ENCODE results near the gene SUN3.
"Not testable (repeated sequence)": the region's sequence is repeated elsewhere in the genome, so short reads cannot be mapped to it uniquely, and the experiment has no call there.

Gene SUN3

GRCh38 chr7:48025624-48026023 is 3.3 kb downstream of the SUN3 start:
- DNase-seq (ENCODE audit: low spot score): no peak

GRCh38 chr7:48017674-48018073 is 11.2 kb downstream of the SUN3 start:
- no peak for DNase-seq (ENCODE audit: low spot score)

- DNase-seq (ENCODE audit: low spot score): no peak
These were observed 12.3 kb downstream of the SUN3 start for GRCh38 chr7:48016641-48017040.

- DNase-seq (ENCODE audit: low spot score): no peak
These were observed 17.0 kb downstream of the SUN3 start for GRCh38 chr7:48011951-48012350.

DNA sequence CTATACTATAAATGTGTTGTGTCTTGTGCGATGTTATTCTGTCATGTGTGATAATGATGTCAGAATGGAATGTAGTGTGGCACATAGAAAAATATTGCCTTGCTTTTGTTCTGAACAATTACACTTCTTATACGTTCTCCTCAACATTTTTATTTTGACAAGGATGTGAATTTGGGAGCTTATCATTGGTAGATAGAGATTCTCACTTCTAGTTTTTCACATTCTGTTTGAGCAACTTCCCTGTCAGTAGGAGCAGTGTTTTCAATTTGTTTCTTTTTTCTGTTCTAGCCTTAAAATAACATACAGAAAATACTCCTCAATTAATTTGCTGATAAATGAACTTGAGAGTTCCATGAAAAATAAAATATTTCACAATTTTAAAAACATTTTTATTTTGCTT is 17.6 kb downstream of the SUN3 start:
- no peak for DNase-seq (ENCODE audit: low spot score)

DNA sequence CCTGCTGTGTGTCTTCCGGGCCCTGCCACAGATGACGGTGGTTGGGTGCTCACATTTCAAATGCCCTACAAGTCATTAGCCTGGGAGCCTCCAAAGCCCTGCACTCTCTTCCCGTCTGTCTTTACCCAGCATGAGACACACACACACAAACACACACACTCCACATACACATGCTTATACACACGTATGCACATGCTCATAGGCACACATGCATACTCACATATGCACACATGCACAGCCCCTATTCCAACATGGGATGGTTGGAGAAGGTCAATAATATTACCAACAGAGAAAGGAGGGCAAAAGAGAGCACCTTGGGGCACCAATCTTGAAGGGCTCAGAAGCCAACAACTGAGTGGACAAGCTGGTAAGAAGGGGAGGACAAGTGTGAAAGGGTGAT is 19.0 kb downstream of the SUN3 start:
- DNase-seq (ENCODE audit: low spot score): no peak

DNA sequence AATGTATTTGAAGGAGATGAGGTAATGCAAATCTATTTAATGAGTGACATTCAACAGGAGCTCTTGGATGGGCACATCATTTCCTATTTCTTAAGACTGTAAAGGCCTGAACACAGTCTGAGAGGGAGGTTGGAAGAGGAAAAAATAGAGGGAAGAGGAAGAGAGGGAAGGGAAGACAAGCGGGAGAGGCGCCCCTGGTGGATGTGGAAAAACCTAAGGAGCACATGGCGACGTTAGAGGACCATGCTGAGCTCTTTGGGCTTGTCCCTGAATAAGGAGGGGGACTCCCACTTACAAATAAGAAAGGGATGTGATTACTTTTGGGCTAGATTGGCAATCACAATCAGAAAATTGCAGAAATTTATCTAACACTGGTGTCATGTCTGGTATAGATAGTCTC is 19.6 kb downstream of the SUN3 start:
- no peak for DNase-seq (ENCODE audit: low spot score)

DNA sequence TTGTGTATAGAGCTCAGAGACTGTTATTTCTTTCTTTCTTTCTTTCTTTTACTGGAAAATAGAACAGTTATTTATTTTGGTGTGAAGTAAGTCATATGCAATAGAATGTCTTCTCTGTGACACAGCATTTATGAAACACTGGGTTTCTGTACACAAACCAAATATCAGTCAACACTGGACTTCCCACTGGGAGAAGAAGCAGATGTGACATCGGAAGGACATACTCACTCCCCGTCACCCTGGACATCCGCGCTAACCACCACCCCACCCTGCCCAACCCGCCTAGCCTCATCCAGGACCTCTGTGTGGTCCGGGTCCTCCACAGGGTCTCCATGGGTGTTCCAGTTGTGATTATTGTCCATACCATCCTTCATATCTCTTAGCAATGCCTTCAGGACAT is 22.0 kb downstream of the SUN3 start:
- DNase-seq (ENCODE audit: low spot score): no peak

GRCh38 chr7:48004638-48005037 is 24.3 kb downstream of the SUN3 start:
- DNase-seq (ENCODE audit: low spot score): no peak

DNA sequence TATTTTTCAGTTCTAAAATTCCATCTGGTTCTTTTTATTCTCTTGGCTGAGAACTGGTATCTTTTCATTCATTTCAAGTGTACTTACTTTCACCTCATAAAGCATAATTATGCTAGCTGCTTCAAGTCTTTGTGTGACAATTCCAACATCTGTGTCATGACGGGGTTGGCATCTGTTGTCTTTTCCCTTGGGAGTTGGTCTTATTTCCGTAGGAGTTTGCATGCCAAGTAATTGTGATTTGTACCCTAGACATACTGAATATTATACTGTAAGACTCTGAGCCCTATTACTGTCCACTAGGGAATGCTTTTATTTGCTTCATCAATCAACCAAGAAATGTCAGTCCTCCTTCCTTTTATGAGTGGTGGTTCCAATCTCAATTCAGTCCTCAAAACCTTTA is 24.9 kb downstream of the SUN3 start:
- no peak for DNase-seq (ENCODE audit: low spot score)

GRCh38 chr7:48000164-48000563 is 28.7 kb downstream of the SUN3 start:
- peak; percentile 93 for DNase-seq (ENCODE audit: low spot score)

DNA sequence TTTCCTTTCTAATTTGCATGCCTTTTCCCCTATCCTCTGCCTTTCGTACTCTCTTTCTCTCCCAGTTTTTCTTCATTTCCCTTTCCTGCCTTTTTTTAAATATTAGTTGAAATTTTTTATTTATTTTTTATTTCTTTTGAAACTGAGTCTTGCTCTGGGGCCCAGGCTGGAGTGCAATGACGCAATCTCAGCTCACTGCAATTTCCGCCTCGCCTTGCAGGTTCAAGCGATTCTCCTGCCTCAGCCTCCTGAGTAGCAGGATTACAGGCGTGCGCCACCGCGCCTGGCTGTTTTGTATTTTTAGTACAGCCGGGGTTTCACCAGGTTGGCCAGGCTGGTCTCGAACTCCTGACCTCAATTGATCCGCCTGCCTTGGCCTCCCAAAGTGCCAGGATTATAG is 29.5 kb downstream of the SUN3 start:
- DNase-seq (ENCODE audit: low spot score): no peak

GRCh38 chr7:47992446-47992845 is 36.5 kb downstream of the SUN3 start:
- DNase-seq (ENCODE audit: low spot score): no peak

DNA sequence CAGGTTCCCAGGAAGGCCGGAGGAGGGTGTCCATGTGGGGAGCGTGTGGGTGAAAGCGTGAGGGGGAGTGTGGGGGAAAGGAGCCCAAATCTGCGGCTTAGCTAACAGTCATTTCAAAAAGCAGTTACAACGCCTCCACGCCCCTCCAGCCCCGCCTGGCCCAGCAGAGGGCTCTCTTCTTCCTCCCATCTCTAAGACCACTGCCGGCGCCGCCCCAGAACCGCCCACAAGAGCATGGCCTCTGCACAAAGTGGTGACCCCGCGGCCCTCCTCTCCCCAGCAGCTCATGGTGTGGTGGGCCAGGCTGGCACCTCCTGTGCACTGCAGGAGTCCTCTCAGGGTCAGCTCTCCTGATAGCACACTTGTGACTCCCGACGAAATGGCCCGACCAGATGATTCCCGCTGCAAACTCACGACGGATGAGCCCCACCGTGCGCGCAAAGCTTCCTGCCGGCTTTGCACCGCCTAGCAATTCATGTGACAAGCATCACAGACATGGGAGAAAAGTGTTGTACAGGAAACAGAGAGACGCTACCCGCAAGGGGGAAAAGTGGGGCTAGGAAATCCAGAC is 37.1 kb downstream of the SUN3 start:
- no peak for DNase-seq (ENCODE audit: low spot score)

GRCh38 chr7:47991270-47991669 is 37.6 kb downstream of the SUN3 start:
- DNase-seq (ENCODE audit: low spot score): no peak

DNA sequence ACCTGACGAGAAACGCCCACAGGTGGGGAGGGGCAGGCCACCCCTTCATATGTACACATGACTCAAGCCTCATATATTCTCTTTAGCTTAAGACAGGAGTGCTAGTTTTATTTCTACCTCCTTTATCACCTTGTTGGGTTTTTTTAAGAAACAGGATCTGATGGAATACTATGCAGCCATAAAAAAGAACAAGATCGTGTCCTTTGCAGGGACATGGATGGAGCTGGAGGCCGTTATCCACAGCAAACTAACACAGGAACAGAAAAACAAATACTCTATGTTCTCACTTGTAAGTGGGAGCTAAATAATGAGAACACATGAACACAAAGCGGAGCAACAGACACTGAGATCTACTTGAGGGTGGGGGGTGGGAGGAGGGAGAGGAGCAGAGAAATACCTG is 38.3 kb downstream of the SUN3 start:
- DNase-seq (ENCODE audit: low spot score): no peak

- not testable (repeated sequence) for DNase-seq (ENCODE audit: low spot score)
These were observed 39.1 kb downstream of the SUN3 start for GRCh38 chr7:47989607-47990400.

- peak; percentile 57 for DNase-seq (ENCODE audit: low spot score)
These were observed 40.2 kb downstream of the SUN3 start for GRCh38 chr7:47988496-47989386.

GRCh38 chr7:47982610-47983009 is 46.3 kb downstream of the SUN3 start:
- DNase-seq (ENCODE audit: low spot score): no peak

DNA sequence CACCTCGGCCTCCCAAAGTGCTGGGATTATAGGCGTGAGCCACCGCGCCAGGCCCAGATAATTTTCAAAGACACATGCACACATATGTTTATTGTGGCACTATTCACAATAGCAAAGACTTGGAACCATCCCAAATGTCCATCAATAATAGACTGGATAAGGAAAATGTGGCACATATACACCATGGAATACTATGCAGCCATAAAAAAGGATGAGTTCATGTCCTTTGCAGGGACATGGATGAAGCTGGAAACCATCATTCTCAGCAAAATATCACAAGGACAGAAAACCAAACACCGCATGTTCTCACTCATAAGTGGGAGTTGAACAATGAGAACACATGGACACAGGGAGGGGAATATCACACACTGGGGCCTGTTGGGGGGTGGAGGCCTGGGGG is 48.3 kb downstream of the SUN3 start:
- DNase-seq (ENCODE audit: low spot score): not testable (repeated sequence)

DNA sequence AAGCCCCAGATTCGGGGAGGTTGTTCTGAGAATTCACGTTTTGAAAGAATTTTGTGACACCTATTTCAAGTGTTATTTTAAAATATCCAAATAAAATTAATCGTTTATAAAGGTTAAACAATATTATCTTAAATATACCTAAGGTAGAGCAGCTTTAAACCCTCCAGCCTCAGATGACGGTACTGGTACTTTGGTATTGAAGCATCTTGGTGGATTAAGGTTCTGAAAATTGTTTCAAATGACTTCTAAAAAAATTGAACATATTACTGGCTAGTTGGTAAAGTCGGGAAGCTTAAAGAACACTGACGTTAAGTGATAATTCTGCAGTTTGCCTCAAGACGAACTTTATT is 49.1 kb downstream of the SUN3 start:
- DNase-seq (ENCODE audit: low spot score): no peak

- peak; percentile 93 for DNase-seq (ENCODE audit: low spot score)
These were observed 49.6 kb downstream of the SUN3 start, which contains the start of gene HUS1 for GRCh38 chr7:47979145-47979831. Gene HUS1 (minus strand): TSS chr7:47979615. CDS start chr7:47979519, 96 bp downstream.

All from RKO (cell line).